Measurements from ENCODE around the gene SIRT4.

SIRT4 gene

DNA sequence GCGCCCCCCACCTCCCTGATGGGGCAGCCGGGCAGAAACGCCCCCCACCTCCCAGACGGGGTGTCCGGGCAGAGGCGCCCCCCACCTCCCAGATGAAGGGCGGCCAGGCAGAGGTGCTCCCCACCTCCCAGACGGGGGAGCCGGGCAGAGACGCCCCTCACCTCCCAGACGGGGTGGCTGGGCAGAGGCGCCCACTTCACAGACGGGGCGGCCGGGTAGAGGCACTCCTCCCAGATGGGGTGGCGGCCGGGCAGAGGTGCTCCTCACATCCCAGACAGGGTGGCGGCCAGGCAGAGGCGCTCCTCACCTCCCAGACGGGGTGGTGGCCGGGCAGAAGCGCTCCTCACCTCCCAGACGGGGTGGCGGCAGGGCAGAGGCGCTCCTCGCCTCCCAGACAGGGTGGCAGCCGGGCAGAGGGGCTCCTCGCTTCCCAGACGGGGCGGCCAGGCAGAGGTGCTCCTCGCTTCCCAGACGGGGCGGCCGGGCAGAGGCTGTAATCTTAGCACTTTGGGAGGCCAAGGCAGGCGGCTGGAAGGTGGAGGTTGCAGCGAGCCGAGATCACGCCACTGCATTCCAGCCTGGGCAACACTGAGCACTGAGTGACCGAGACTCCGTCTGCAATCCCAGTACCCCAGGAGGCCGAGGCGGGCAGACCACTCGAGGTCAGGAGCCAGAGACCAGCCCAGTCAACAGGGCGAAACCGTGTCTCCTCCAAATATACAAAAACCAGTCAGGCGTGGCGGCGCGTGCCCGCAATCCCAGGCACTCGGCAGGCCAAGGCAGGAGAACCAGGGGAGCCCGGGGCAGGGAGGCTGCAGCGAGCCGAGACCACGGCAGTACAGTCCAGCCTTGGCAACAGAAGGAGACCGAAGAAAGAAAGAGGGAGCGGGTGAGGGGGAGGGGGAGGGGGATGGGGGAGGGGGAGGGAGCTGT is 23.7 kb upstream of the SIRT4 start:
- CTCF ChIA-PET = no interaction called here

DNA sequence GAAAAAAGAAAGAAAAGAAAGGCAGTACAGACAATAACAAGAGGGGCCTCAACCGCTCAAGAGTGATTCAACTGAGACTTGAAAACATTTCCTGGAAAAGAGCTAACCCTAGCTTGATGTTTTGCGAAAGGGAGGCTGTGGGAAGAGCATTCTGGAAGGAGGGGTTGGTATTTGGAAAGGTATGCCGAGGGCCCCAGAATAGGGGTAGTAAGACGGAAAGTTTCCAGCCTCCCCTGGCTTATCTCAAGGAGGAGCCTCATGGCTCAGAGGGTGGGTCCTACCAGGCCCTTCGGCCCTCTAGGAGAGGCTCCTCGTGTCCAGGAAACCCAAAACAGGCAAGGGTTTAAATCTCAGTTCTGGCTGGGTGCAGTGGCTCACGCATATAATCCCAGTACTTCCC is 18.8 kb upstream of the SIRT4 start:
- no peak for DNase-seq (ENCODE audit: low spot score)
- ChIA-PET CTCF (interaction anchor here (0.5 to 0.6 kb wide), 2 partner anchors 55 to 165 kb away, joined by 3 to 4 read pairs; no protein-coding TSS in a partner anchor), POLR2A (ENCODE audit: low non-redundant PET) (no interaction called here)
- TF ChIP-seq, protein P1, sequence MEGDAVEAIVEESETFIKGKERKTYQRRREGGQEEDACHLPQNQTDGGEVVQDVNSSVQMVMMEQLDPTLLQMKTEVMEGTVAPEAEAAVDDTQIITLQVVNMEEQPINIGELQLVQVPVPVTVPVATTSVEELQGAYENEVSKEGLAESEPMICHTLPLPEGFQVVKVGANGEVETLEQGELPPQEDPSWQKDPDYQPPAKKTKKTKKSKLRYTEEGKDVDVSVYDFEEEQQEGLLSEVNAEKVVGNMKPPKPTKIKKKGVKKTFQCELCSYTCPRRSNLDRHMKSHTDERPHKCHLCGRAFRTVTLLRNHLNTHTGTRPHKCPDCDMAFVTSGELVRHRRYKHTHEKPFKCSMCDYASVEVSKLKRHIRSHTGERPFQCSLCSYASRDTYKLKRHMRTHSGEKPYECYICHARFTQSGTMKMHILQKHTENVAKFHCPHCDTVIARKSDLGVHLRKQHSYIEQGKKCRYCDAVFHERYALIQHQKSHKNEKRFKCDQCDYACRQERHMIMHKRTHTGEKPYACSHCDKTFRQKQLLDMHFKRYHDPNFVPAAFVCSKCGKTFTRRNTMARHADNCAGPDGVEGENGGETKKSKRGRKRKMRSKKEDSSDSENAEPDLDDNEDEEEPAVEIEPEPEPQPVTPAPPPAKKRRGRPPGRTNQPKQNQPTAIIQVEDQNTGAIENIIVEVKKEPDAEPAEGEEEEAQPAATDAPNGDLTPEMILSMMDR (conservative IDR thresholded peaks at IDR 0.05; ENCODE audit: low read depth) = no peak
- no peak overlapping the region for H3K27ac ChIP-seq

More for the DNA sequence above, 23.7 kb upstream of the SIRT4 start:
- no peak overlapping the region for H3K27ac ChIP-seq
- POLR2A ChIA-PET (ENCODE audit: low non-redundant PET) = no interaction called here
- TF ChIP-seq, protein P1 (conservative IDR thresholded peaks at IDR 0.05; ENCODE audit: low read depth) = no peak
- DNase-seq (ENCODE audit: low spot score) = no peak

DNA sequence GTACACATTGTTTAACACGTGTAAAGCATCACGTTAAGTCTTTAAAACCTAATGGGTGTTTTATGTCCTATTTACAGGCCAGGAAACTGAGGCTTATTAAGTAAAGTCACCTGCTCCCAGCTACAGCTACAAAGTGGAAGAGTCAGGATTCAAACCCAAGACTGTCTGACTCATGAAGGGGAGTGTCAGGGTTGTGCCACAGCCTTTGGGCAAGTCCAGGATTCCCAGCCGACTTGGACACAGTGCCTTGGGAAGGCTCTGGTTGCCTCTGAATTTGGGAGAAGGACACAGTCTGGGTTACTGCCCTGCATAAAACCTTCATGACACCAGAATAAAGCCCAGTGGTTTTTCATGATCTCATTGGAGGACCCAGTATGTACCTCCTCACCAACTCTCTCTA is 17.7 kb upstream of the SIRT4 start:
- no peak for DNase-seq (ENCODE audit: low spot score)
- POLR2A ChIA-PET (ENCODE audit: low non-redundant PET) = no interaction called here
- H3K27ac ChIP-seq = no peak overlapping the region
- CTCF ChIA-PET = no interaction called here
- TF ChIP-seq, protein P1 (conservative IDR thresholded peaks at IDR 0.05; ENCODE audit: low read depth) = no peak

DNA sequence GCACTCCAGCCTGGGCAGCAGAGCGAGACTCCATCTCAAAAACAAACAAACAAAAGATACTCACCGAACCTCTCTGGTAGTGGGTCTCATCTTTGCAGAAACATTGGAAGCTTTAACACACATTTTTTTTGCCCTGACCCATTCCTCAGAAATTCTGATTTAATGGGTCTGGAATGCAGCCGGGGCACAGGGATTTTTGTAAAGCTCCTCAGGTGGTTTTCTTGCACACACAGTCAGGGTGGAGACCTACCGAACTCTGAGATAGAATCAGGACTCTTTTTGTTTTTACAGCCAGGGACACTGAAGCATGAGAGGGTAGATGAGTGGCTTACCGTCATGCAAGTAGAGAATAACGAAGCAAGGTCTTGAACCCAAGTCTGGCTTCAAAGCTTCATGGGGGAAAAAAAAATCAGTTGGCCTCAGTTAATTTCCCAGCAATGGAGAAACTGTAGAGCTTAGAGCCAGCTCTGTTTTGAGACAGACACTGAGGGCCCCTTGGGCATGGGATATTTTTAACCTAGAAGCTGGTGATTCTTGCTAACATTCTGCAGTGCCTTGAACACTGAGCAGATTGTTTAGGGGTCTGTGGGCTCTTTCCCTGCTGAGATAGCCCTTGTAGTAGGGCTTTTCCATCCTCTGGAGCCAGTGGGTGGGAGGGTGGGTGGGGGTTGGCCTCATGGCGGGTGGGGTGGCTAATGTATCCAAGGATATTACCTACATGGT is 15.2 kb upstream of the SIRT4 start:
- ChIA-PET POLR2A (ENCODE audit: low non-redundant PET) (interaction anchor here (1.1 to 1.3 kb wide), 2 partner anchors 57 to 86 kb away, joined by 3 to 4 read pairs; partner anchors contain the start of gene RPLP0), CTCF (interaction anchor here (0.6 to 2.7 kb wide), 4 partner anchors 21 to 417 kb away, joined by 3 to 10 read pairs (median 7); partner anchors contain the start of gene PXN)
- TF ChIP-seq, protein P1 (conservative IDR thresholded peaks at IDR 0.05; ENCODE audit: low read depth) = no peak
- no peak overlapping the region for H3K27ac ChIP-seq
- no peak for DNase-seq (ENCODE audit: low spot score)

DNA sequence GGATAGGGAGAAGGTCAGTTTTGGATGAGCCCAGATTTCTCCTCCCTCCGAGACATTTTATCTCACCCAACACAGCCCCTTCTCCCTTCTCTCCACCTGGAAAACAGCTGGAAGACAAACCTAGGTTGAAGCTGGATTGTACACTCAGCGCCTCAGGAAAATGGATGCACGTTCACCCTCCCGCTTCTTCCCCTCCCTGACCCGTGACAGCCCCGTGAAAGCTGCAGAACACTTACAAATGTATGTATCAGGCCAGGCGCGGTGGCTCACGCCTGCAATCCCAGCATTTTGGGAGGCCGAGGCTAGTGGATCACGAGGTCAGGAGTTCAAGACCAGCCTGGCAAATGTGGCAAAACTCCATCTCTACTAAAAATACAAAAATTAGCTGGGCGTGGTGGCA is 14.6 kb upstream of the SIRT4 start:
- H3K27ac ChIP-seq = no peak overlapping the region
- TF ChIP-seq, protein P1 (conservative IDR thresholded peaks at IDR 0.05; ENCODE audit: low read depth) = no peak
- POLR2A ChIA-PET (ENCODE audit: low non-redundant PET) = interaction anchor here (1.1 to 1.3 kb wide), 2 partner anchors 57 to 86 kb away, joined by 3 to 4 read pairs; partner anchors contain the start of gene RPLP0
- CTCF ChIA-PET = interaction anchor here (2.7 kb wide), 1 partner anchor 21 kb away, joined by 10 read pairs; the partner anchor contains the start of gene PXN
- no peak for DNase-seq (ENCODE audit: low spot score)

Measured in RWPE1 (cell line).